Measurements from ENCODE around the gene PRSS3.

DNA sequence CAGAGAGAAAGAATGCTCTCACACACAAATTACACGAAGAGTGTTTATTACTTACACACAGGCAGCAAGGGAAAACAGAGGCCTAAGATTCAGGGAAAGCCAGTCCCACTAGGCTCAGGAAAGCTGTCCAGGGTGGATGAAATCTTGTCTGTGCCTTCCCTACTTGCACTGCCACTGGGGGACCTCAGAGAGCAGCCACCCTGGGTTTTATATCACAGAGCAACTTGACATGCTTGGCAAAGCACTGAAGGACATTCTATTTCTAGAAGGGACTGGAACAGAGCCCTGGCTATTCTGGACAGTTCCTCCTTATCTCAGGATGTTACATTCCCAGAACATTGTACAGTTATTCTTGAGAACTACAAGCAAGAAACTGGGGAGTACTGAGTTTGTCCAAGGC, 7.5 kb upstream of the PRSS3 start:
- TF ChIP-seq, protein P1, sequence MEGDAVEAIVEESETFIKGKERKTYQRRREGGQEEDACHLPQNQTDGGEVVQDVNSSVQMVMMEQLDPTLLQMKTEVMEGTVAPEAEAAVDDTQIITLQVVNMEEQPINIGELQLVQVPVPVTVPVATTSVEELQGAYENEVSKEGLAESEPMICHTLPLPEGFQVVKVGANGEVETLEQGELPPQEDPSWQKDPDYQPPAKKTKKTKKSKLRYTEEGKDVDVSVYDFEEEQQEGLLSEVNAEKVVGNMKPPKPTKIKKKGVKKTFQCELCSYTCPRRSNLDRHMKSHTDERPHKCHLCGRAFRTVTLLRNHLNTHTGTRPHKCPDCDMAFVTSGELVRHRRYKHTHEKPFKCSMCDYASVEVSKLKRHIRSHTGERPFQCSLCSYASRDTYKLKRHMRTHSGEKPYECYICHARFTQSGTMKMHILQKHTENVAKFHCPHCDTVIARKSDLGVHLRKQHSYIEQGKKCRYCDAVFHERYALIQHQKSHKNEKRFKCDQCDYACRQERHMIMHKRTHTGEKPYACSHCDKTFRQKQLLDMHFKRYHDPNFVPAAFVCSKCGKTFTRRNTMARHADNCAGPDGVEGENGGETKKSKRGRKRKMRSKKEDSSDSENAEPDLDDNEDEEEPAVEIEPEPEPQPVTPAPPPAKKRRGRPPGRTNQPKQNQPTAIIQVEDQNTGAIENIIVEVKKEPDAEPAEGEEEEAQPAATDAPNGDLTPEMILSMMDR (conservative IDR thresholded peaks at IDR 0.05 in 1 of 2, IDR thresholded peaks at IDR 0.05 in 1 of 2; ENCODE audit: low read depth in 1 of 2, low read length in 2 of 2), result no peak
- no peak for TF ChIP-seq EZH2 (IDR thresholded peaks at IDR 0.05; ENCODE audit: low read length, missing control alignments)
